Prostate gland (tissue), 2 donors: ENCODE results near the gene CD81. TPM values are rescaled to one million over a fixed set of nuclear protein-coding genes. Genes with fewer than 3 reads are reported as not detected.

Experiments
- DNase-seq: peaks from one replicate; pipeline ENCODE4 v3.0.0-alpha.2; 2019; ENCODE audit warnings: low spot score
- H3K27ac ChIP-seq, 2 donors: fragments of 200-600 bp; sonication (generic); 2 replicates each; pipeline ENCODE4 v1.5.1; 2017 to 2019
- H3K27me3 ChIP-seq: fragments of 200-600 bp; sonication (generic); replicated peaks from 2 replicates; pipeline ENCODE4 v1.5.1; 2019; ENCODE audit not compliant: insufficient read depth
- H3K36me3 ChIP-seq, 2 donors: fragments of 200-600 bp; sonication (generic); 1 replicate in 1 of 2; 2 replicates in 1 of 2; pipeline versions ENCODE4 v1.5.1 to v1.8.1; 2017 to 2019
- H3K4me1 ChIP-seq: fragments of 200-600 bp; sonication (generic); replicated peaks from 2 replicates; pipeline ENCODE4 v1.5.1; 2019
- H3K4me3 ChIP-seq, 2 donors: fragments of 200-600 bp; sonication (generic); 2 replicates each; pipeline ENCODE4 v1.5.1; 2017 to 2019
- H3K9me3 ChIP-seq: fragments of 200-600 bp; sonication (generic); 2 replicates; pipeline ENCODE4 v1.5.1; 2017
- POLR2A ChIP-seq: fragments of 450-650 bp; IDR thresholded peaks from one replicate; pipeline ENCODE4 v1.6.1; 2016; ENCODE audit warnings: antibody characterized with exemption, mild to moderate bottlenecking
- POLR2AphosphoS5 ChIP-seq: sonication (generic); formaldehyde crosslinking; IDR thresholded peaks from one replicate; pipeline ENCODE4 v1.6.1; 2017; ENCODE audit warnings: antibody characterized with exemption
- WGBS: methylation state at CpG from one replicate; pipeline ENCODE4 v1.1.5; 2018; 5-methylcytosine and 5-hydroxymethylcytosine counted together
- intact Hi-C: fragments of 100-400 bp; cut with DNase I; formaldehyde crosslinking; loops from one replicate; pipeline ENCODE4 v1.14.2; 2022
- total RNA-seq, 2 donors: library from RNA; depleted of rRNA; stranded (reverse); fragments of >200 nt; gene quantifications; one replicate each; pipeline ENCODE4 v1.1.0, GENCODE V29; 2016
- TF ChIP-seq, protein P1 (sequence below), 4 experiments: fragments of 200-600 bp in 2 of 4; fragments of 450-650 bp in 2 of 4; sonication (generic) in 2 of 4; IDR thresholded peaks; 1 replicate in 3 of 4; 2 replicates in 1 of 4; pipeline ENCODE4 v1.5.1; 2016 to 2019; ENCODE audit warnings: antibody characterized with exemption in 4 of 4, mild to moderate bottlenecking in 2 of 4, moderate library complexity in 2 of 4

Gene CD81
- total RNA-seq, 2 donors from 2014 or later, result 472 to 927 TPM

DNA sequence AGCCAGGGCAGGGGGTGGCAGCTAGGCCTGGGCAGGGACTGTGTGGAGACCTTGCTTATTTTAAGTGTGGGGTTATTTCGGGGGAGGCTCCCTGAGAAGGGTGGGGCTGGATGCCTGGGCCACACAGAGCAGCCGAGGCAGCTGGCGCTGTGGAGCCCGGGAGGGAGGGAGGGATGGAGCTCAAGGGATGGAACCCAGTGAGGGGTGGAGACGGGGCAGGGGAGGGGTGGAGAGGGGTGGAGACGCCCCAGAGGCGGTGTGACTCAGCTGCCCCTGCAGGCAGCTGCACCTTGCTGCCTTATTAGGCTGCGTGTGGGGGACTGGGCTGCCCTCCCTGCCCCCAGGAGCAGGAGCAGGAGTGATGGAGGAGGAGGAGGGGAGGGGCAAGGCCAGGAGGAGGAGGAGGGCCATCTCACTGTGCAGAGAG, 13.6 kb downstream of the CD81 start:
- no peak overlapping the region for H3K4me3 ChIP-seq

DNA sequence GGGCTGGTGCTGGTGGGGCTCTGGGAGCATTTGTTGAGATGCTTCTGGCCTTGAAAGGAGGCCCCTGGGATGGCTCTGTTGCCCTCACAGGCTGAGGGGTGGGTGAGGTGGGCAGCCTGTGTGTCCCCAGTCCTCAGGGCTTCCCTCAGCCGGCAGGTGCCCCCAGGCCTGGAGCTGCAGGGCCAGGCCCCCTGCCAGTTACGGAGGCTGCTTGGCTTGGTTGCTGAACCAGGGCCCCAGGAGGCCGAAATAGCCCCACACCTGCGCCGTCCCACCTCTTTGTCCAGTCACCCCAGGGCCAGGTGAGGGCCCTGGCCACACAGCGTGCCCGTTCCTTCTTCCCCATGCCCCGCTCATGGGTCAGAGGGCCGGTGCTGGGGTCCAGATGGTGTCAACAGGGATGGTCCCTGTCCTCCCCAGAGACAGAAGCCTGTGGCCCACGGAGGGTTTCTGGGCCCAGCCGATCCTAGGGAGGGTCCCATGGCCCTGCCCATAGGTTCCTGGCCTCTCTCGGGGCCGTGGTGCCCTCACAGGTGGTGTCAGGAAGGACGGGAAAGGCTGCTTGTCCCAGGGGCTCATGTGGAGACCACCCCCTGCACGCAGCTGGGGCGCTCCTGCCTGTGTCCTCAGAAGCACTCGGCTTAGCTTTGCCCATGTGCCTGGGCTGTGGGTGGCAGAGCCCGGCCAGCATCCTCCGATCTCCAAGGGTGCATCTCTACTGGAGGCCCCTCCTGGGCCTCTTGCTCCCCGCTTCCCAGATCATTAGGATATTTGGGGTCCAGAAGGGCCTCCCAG, 14.3 kb downstream of the CD81 start:
- Histone ChIP-seq H3K36me3 (peaks cover 0 to 22% of the 10 kb centered on the region in 2 donors), H3K4me1 (peaks cover 29% of the 10 kb centered on the region), H3K9me3 (no peaks in the 10 kb centered on the region), H3K27ac (peak overlapping the region; percentile 58 to 71), H3K27me3 (no peaks in the 10 kb centered on the region), H3K4me3 (no peak overlapping the region)
- no peak for TF ChIP-seq POLR2AphosphoS5
- no peak for DNase-seq
- intact Hi-C loops, result no loop called here
- WGBS, result 84% methylated on average over 18 of the region's 20 CpGs

More for the DNA sequence above, 13.6 kb downstream of the CD81 start:
- intact Hi-C loops, result no loop called here
- Histone ChIP-seq H3K27me3 (no peaks in the 10 kb centered on the region), H3K9me3 (no peaks in the 10 kb centered on the region), H3K36me3 (peaks cover 0 to 17% of the 10 kb centered on the region in 2 donors), H3K27ac (peak overlapping the region; percentile 58 to 71), H3K4me1 (peaks cover 33% of the 10 kb centered on the region)
- WGBS, result 35% methylated on average over 8 of the region's 8 CpGs
- no peak for DNase-seq
- TF ChIP-seq, protein P1, sequence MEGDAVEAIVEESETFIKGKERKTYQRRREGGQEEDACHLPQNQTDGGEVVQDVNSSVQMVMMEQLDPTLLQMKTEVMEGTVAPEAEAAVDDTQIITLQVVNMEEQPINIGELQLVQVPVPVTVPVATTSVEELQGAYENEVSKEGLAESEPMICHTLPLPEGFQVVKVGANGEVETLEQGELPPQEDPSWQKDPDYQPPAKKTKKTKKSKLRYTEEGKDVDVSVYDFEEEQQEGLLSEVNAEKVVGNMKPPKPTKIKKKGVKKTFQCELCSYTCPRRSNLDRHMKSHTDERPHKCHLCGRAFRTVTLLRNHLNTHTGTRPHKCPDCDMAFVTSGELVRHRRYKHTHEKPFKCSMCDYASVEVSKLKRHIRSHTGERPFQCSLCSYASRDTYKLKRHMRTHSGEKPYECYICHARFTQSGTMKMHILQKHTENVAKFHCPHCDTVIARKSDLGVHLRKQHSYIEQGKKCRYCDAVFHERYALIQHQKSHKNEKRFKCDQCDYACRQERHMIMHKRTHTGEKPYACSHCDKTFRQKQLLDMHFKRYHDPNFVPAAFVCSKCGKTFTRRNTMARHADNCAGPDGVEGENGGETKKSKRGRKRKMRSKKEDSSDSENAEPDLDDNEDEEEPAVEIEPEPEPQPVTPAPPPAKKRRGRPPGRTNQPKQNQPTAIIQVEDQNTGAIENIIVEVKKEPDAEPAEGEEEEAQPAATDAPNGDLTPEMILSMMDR (IDR thresholded peaks at IDR 0.05), result no peak
- TF ChIP-seq POLR2AphosphoS5 (no peak), POLR2A (no peak)

DNA sequence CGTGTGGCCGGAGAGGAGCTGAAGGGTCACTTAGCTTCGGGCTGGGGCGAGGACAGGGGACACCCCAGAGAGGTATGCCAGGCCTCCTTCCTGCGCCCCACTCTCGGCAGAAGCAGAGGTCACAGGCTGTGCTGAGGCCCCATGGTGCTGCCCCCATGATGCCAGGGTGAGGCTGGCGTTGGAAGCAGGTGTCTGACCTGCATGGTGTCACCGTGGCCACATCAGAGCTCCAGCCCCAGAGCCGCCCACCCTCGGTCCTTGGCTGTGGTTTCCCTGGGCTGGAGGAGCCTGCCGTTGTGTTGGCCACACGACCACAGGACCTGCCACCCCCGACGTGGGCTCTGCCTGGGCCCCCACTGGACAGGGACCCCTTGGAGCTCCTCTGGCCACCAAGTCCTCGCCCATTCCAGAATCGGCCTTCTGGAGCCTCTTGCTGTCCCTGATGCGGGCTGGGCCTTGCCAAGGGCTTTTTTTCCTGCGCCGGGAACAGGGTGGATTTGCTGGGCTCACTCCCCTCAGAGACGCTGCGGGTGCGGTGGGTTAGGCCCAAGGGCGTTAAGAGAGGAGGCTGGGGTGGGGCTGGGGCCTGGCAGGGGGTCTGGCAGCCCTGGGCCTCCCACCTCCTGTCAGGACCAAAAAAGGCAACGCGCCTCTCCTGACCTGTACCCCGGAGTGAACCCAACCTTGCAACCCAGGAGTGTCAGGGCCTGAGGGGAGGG, 15.3 kb downstream of the CD81 start:
- Histone ChIP-seq H3K36me3 (peaks cover 0 to 33% of the 10 kb centered on the region in 2 donors), H3K4me1 (peaks cover 19% of the 10 kb centered on the region)
- WGBS, result 85% methylated on average over 26 of the region's 26 CpGs

DNA sequence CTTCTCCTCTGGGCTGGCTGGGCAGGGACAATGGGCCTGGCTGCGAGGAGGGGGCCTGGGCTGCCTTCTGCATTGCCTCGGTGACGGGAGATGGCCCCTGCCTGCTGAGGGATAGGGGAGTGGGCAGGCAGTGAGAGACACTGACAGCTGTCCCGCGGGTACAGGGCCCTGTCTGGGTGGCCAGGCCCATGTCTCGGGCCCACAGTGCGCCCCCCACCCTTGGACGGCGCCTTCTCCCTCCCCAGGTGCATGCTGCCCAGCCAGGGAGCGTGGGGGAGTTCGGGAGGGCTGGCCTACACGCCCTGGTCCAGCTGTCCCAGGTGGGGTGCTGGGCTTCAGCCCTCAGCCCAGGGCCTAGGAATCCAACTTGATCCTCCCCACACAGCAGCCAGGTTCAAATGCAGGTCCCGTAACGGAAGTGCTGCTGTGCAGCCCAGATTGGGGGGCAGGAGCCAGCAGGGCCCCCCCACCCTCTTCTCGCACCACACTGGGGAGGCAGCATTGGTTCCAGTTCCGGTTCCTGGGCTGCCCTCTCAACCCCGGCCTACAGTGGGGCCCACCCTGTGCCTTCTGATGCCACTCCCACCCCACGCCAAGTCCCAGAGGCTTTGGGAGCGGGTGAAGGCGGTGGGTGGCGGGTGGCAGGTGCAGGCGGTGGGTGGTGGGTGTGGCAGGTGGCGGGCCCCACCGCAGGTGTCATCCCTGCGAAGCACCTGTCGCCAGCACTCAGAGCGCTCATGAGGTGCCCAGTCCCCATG, 16.2 kb downstream of the CD81 start:
- no peaks in the 10 kb centered on the region for H3K27me3 ChIP-seq
- TF ChIP-seq POLR2A, result no peak
- TF ChIP-seq, protein P1 (IDR thresholded peaks at IDR 0.05), result no peak
- no peak for TF ChIP-seq POLR2AphosphoS5
- peaks cover 0 to 33% of the 10 kb centered on the region in 2 donors for H3K36me3 ChIP-seq
- no peaks in the 10 kb centered on the region for H3K9me3 ChIP-seq
- H3K27ac ChIP-seq, result peak overlapping the region; percentile 30 to 71
- DNase-seq, result no peak
- 89% methylated on average over 18 of the region's 27 CpGs for WGBS
- peaks cover 16% of the 10 kb centered on the region for H3K4me1 ChIP-seq
- intact Hi-C loops, result no loop called here
- no peak overlapping the region for H3K4me3 ChIP-seq

More for the DNA sequence above, 15.3 kb downstream of the CD81 start:
- Histone ChIP-seq H3K4me3 (no peak overlapping the region), H3K27ac (peak overlapping the region; percentile 58 to 71), H3K27me3 (no peaks in the 10 kb centered on the region), H3K9me3 (no peaks in the 10 kb centered on the region)
- intact Hi-C loops, result no loop called here
- no peak for DNase-seq
- TF ChIP-seq POLR2AphosphoS5, result no peak
- TF ChIP-seq, protein P1 (IDR thresholded peaks at IDR 0.05), result no peak
- TF ChIP-seq POLR2A, result no peak
